HepG2 (cell line): ENCODE measurements around the gene COL18A1.
"Not testable (repeated sequence)": the region's sequence is repeated elsewhere in the genome, so short reads cannot be mapped to it uniquely, and the experiment has no call there.

ENCODE experiments used
- CTCF ChIP-seq: sonication (generic); formaldehyde crosslinking; IDR thresholded peaks from 2 replicates; pipeline ENCODE4 v1.5.0; 2020; ENCODE audit warnings: mild to moderate bottlenecking, missing genetic modification reagents, moderate library complexity
- FOSL1 ChIP-seq: sonication (generic); formaldehyde crosslinking; IDR thresholded peaks from 2 replicates; pipeline ENCODE4 v1.9.0; 2021; ENCODE audit warnings: missing genetic modification reagents, borderline replicate concordance
- FOXP4 ChIP-seq: sonication (generic); formaldehyde crosslinking; IDR thresholded peaks from 2 replicates; pipeline ENCODE4 v1.4.0; 2020; ENCODE audit warnings: missing genetic modification reagents
- PCBP2 ChIP-seq: fragments of 200-400 bp; formaldehyde crosslinking; optimal IDR thresholded peaks from 2 replicates; pipeline ENCODE3; 2018; ENCODE audit warnings: low read length, low read depth; ENCODE audit not compliant: poor library complexity, severe bottlenecking
- SRF ChIP-seq: IDR thresholded peaks from 2 replicates; pipeline ENCODE4 v1.6.1; 2011; ENCODE audit warnings: mild to moderate bottlenecking, low read depth, low read length, moderate library complexity
- ZNF124 ChIP-seq: sonication (generic); formaldehyde crosslinking; IDR thresholded peaks from 2 replicates; pipeline ENCODE4 v1.4.0; 2020; ENCODE audit warnings: missing genetic modification reagents

- not testable (repeated sequence) for TF ChIP-seq PCBP2; FOXP4 (CRISPR knock-in tag); FOSL1 (CRISPR knock-in tag); ZNF124; SRF; CTCF (CRISPR knock-in tag)
Observed at GRCh38 chr21:45501081-45502005, 96.4 kb downstream of the COL18A1 start.
